Transverse colon (tissue), 4 donors: ENCODE data around the gene JKAMP. TPM values are rescaled to one million over a fixed set of nuclear protein-coding genes. Genes with fewer than 3 reads are reported as not detected.

ENCODE experiments used
- DNase-seq: peaks from one replicate; pipeline ENCODE4 v3.0.0-alpha.2; 2019
- H3K27ac ChIP-seq, 4 donors: fragments of 200-600 bp; sonication (generic); 2 replicates each; pipeline ENCODE4 v1.5.1; 2016 to 2018; ENCODE audit warnings: inconsistent platforms in 4 of 4
- H3K27me3 ChIP-seq: fragments of 200-600 bp; sonication (generic); 2 replicates; pipeline ENCODE4 v1.5.1; 2017; ENCODE audit warnings: inconsistent platforms
- H3K36me3 ChIP-seq, 4 donors: fragments of 200-600 bp; sonication (generic); 2 replicates each; pipeline ENCODE4 v1.5.1; 2017 to 2019; ENCODE audit warnings: inconsistent platforms in 4 of 4
- H3K4me1 ChIP-seq, 4 donors: fragments of 200-600 bp; sonication (generic); 2 replicates each; pipeline ENCODE4 v1.5.1; 2017 to 2020; ENCODE audit warnings: inconsistent platforms in 4 of 4
- H3K4me3 ChIP-seq, 4 donors: fragments of 200-600 bp; sonication (generic); 1 replicate in 1 of 4; 2 replicates in 3 of 4; pipeline versions ENCODE4 v1.5.1 to v1.6.1; 2017 to 2019; ENCODE audit warnings: inconsistent platforms in 4 of 4
- H3K9me3 ChIP-seq, 2 donors: fragments of 200-600 bp; sonication (generic); 2 replicates each; pipeline ENCODE4 v1.5.1; 2017 to 2019; ENCODE audit warnings: inconsistent platforms in 2 of 2
- EP300 ChIP-seq: sonication (generic); formaldehyde crosslinking; IDR thresholded peaks from one replicate; pipeline ENCODE4 v1.6.1; 2017; ENCODE audit warnings: antibody characterized with exemption, low read depth
- POLR2A ChIP-seq: fragments of 450-650 bp; IDR thresholded peaks from one replicate; pipeline ENCODE4 v1.6.1; 2016; ENCODE audit warnings: antibody characterized with exemption, mild to moderate bottlenecking, moderate library complexity
- POLR2AphosphoS5 ChIP-seq, 3 donors: sonication (generic); formaldehyde crosslinking; IDR thresholded peaks; one replicate each; pipeline ENCODE4 v1.6.1; 2016; ENCODE audit warnings: antibody characterized with exemption in 3 of 3
- WGBS, 2 donors: methylation state at CpG; one replicate each; pipeline ENCODE4 v1.1.5; 2018; ENCODE audit warnings: low coverage in 1 of 2; 5-methylcytosine and 5-hydroxymethylcytosine counted together
- in situ Hi-C, 4 donors: fragments of 200-750 bp; cut with MboI; loops; one replicate each; pipeline versions ENCODE4 v1.15.0 to v1.15.1; 2017; ENCODE audit warnings: low sequenced_read_pairs in 3 of 4, low pct_ligation_motif_present in 1 of 4, low pct_unique_long_range_greater_than_20kb in 1 of 4
- intact Hi-C: fragments of 100-400 bp; cut with DNase I; formaldehyde crosslinking; loops from one replicate; pipeline ENCODE4 v1.15.1; 2023; ENCODE audit warnings: low total_unique reads
- total RNA-seq, 4 donors: library from RNA; depleted of rRNA; stranded (reverse); fragments of >200 nt; gene quantifications; one replicate each; pipeline ENCODE4 v1.1.0, GENCODE V29; 2016
- TF ChIP-seq, protein P1 (sequence below), 5 experiments: fragments of 200-600 bp in 3 of 5; fragments of 450-650 bp in 2 of 5; sonication (generic) in 3 of 5; IDR thresholded peaks; 1 replicate in 2 of 5; 2 replicates in 3 of 5; pipeline ENCODE4 v1.5.1; 2016 to 2017; ENCODE audit warnings: antibody characterized with exemption in 5 of 5, inconsistent platforms in 3 of 5, mild to moderate bottlenecking in 2 of 5, moderate library complexity in 1 of 5

JKAMP gene
- 10 to 100 TPM; 12.9 to 66.8 (median 36.0) TPM for total RNA-seq

GRCh38 chr14:59483819-59484638, at the start of gene JKAMP, which contains the start of gene L3HYPDH:
TSS of gene JKAMP (plus strand) at chr14:59484517. CDS start at chr14:59484590, 73 bp downstream.
TSS of gene L3HYPDH (minus strand) at chr14:59484408. CDS start at chr14:59484316, 92 bp downstream.
- in situ Hi-C loops: no loop called here
- H3K27me3 ChIP-seq: no peaks in the 10 kb centered on the region
- H3K4me1 ChIP-seq: peaks cover 24 to 76% (median 39%) of the 10 kb centered on the region in 4 donors
- peaks cover 0 to 11% (median 3%) of the 10 kb centered on the region in 4 donors for H3K36me3 ChIP-seq
- H3K27ac ChIP-seq: peak within 1 kb of the TSS; percentile 93 to 98 (median 96)
- DNase-seq: peak; percentile 98
- H3K4me3 ChIP-seq: peak within 1 kb of the TSS; percentile 69 to 85 (median 81)
- intact Hi-C loops: no loop called here
- H3K9me3 ChIP-seq: no peaks in the 10 kb centered on the region
- WGBS, 2 donors: 1% methylated on average over 61 of the region's 92 CpGs; no CpG with 5 or more reads in 1 of the 2 donors
- TF ChIP-seq, protein P1, sequence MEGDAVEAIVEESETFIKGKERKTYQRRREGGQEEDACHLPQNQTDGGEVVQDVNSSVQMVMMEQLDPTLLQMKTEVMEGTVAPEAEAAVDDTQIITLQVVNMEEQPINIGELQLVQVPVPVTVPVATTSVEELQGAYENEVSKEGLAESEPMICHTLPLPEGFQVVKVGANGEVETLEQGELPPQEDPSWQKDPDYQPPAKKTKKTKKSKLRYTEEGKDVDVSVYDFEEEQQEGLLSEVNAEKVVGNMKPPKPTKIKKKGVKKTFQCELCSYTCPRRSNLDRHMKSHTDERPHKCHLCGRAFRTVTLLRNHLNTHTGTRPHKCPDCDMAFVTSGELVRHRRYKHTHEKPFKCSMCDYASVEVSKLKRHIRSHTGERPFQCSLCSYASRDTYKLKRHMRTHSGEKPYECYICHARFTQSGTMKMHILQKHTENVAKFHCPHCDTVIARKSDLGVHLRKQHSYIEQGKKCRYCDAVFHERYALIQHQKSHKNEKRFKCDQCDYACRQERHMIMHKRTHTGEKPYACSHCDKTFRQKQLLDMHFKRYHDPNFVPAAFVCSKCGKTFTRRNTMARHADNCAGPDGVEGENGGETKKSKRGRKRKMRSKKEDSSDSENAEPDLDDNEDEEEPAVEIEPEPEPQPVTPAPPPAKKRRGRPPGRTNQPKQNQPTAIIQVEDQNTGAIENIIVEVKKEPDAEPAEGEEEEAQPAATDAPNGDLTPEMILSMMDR (IDR thresholded peaks at IDR 0.05): peak; percentile 57 to 79 (median 58)
- TF ChIP-seq POLR2AphosphoS5 (IDR thresholded peaks at IDR 0.05): peak; percentile 84 to 93 (median 85)
- TF ChIP-seq EP300: no peak
- peak; percentile 83 for TF ChIP-seq POLR2A

GRCh38 chr14:59435101-59435500, 49.2 kb upstream of the JKAMP start:
- TF ChIP-seq POLR2AphosphoS5 (IDR thresholded peaks at IDR 0.05) (no peak), EP300 (no peak), POLR2A (no peak)
- TF ChIP-seq, protein P1 (IDR thresholded peaks at IDR 0.05): no peak
- no peak overlapping the region for H3K4me3 ChIP-seq
- no peaks in the 10 kb centered on the region for H3K4me1 ChIP-seq
- DNase-seq: no peak
- no peaks in the 10 kb centered on the region for H3K9me3 ChIP-seq
- no peaks in the 10 kb centered on the region for H3K36me3 ChIP-seq
- intact Hi-C loops (no loop called here), in situ Hi-C loops (no loop called here)
- no peaks in the 10 kb centered on the region for H3K27me3 ChIP-seq
- H3K27ac ChIP-seq: no peak overlapping the region
- WGBS, 2 donors: 82 to 94% methylated on average over 3 of the region's 3 CpGs

DNA sequence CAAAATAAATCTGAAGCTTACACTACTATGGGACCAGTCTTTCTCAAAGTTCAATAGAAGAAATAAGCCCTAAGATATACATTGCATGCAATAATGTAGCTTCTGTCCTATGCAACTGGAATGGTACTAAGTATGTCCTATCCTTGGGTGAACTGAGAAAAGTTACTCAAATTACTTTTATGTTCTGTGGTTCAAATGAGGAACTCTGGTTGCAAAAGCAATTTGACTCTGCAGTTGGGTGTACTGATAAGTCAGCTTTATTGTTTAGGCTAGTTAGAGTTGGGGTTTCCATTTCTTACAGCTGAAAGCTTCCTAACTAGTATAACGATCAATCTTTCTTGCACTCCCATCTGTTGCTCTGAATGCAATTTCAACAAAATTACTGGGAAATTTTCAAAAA, 48.3 kb upstream of the JKAMP start:
- Histone ChIP-seq H3K4me1 (no peaks in the 10 kb centered on the region), H3K27ac (no peak overlapping the region), H3K27me3 (no peaks in the 10 kb centered on the region), H3K9me3 (no peaks in the 10 kb centered on the region), H3K36me3 (no peaks in the 10 kb centered on the region), H3K4me3 (no peak overlapping the region)
- DNase-seq: no peak
- TF ChIP-seq, protein P1 (IDR thresholded peaks at IDR 0.05): no peak
- TF ChIP-seq POLR2A: no peak
- no peak for TF ChIP-seq POLR2AphosphoS5 (IDR thresholded peaks at IDR 0.05)
- no peak for TF ChIP-seq EP300
- intact Hi-C loops: no loop called here
- 79 to 88% methylated on average over 1 of the region's 1 CpG for WGBS, 2 donors
- in situ Hi-C loops: no loop called here

- H3K4me1 ChIP-seq: no peaks in the 10 kb centered on the region
- TF ChIP-seq POLR2A: no peak
- TF ChIP-seq, protein P1 (IDR thresholded peaks at IDR 0.05): no peak
- no peak for TF ChIP-seq POLR2AphosphoS5 (IDR thresholded peaks at IDR 0.05)
- no peak for TF ChIP-seq EP300
- H3K9me3 ChIP-seq: no peaks in the 10 kb centered on the region
- no peak overlapping the region for H3K27ac ChIP-seq
- intact Hi-C loops: no loop called here
- H3K4me3 ChIP-seq: no peak overlapping the region
- in situ Hi-C loops: no loop called here
- no peak for DNase-seq
- H3K27me3 ChIP-seq: no peaks in the 10 kb centered on the region
- no peaks in the 10 kb centered on the region for H3K36me3 ChIP-seq
- 73 to 78% methylated on average over 1 of the region's 1 CpG for WGBS, 2 donors
Observed at GRCh38 chr14:59438195-59438647, 46.1 kb upstream of the JKAMP start.
